Fibroblast of skin of left quadriceps (primary cell): ENCODE data around the gene EHD2.
A peak's percentile ranks its signal among the peaks of the same experiment; 100 is the strongest.
"Not testable (repeated sequence)": the region's sequence is repeated elsewhere in the genome, so short reads cannot be mapped to it uniquely, and the experiment has no call there.

Experiments
- DNase-seq, 2 experiments: peaks; one replicate each; pipeline ENCODE4 v3.0.0-alpha.2; 2013; ENCODE audit warnings: low read depth in 2 of 2

The EHD2 gene, protein sequence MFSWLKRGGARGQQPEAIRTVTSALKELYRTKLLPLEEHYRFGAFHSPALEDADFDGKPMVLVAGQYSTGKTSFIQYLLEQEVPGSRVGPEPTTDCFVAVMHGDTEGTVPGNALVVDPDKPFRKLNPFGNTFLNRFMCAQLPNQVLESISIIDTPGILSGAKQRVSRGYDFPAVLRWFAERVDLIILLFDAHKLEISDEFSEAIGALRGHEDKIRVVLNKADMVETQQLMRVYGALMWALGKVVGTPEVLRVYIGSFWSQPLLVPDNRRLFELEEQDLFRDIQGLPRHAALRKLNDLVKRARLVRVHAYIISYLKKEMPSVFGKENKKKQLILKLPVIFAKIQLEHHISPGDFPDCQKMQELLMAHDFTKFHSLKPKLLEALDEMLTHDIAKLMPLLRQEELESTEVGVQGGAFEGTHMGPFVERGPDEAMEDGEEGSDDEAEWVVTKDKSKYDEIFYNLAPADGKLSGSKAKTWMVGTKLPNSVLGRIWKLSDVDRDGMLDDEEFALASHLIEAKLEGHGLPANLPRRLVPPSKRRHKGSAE

DNA sequence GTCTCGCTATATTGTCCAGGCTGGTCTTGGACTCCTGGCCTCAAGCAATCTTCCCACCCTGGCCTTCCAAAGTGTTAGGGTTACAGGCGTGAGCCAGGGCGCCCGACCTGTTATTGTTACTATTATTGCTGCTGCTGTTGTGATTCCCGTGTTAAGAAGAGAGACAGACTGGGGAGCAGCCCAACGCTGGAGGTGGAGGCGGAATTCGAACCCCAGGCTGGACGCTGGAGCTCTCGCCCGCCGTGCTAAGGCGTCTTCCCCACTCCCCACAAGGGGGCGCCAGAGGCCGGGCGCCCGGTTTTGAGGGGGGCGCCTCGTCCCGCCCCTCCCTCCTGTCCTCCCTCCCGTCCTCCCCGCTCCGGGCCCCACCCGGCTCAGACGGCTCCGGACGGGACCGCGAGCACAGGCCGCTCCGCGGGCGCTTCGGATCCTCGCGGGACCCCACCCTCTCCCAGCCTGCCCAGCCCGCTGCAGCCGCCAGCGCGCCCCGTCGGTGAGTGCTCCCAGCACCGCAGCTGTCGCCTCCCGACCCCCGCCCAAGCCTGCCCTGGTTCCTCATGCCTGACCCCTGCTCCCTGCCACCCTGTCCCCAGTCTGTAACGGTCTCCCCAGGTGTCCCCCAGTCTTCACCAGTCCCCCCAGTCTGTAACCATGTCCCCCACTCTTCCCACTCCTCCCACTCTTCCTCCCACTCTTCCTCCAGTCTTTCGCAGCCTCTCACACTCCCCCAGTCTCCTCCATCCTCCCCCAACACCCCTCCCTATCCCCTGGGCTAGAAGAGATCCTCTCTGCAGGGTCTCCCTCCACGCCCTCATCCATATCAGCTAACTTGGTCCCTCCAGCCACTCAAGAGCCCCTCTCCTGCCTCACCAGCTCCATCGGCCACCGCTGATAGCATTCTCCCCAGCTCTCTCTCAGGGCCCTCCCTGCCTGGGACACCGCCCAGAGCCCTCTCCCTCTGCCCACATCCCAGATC is at the start of gene EHD2:
Gene EHD2 (plus strand): TSS at position 377 of the 976 bp plus-strand sequence. CDS start 3,191 bp downstream, outside the sequence.
- peak in 1 of 2 experiments; percentile 63 for DNase-seq

GRCh38 chr19:47663435-47663910 is 49.7 kb upstream of the EHD2 start:
- peak; percentile 92 to 93 for DNase-seq

GRCh38 chr19:47663911-47664771 is 49.1 kb upstream of the EHD2 start:
- DNase-seq = peak; percentile 97

DNA sequence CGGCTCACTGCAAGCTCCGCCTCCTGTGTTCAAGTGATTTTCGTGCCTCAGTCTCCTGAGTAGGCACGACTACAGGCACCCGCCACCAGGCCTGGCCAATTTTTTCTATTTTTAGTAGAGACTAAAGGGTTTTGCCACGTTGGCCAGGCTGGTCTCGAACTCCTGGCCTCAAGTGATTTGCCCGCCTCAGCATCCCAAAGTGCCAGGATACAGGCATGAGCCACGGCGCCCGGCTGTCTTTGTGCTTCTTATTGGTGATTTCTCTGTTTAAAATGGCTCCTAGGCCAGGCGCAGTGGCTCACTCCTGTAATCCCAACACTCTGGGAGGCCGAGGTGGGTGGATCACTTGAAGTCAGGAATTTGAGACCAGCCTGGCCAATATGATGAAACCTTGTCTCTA is 44.7 kb upstream of the EHD2 start:
- not testable (repeated sequence) for DNase-seq

DNA sequence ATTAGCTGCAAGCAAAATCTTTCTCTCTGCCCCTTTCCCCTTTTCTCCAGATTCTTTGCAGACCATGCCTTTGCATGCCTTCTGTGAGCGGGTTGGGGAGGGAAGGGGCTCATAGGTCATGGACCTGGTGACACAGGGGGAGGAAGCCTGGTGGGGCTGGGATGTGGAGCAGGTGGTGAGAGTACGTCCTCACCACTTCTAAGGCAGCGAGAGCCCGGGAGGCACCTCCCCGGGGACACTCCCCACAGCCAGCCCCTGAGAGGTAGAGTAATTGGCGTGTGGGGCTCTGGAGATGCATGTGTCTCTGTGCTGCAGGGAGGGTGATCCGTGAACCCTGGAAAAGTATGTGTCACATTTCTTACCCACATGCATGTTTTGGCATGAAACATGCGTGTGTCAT is 42.5 kb upstream of the EHD2 start:
- no peak for DNase-seq

DNA sequence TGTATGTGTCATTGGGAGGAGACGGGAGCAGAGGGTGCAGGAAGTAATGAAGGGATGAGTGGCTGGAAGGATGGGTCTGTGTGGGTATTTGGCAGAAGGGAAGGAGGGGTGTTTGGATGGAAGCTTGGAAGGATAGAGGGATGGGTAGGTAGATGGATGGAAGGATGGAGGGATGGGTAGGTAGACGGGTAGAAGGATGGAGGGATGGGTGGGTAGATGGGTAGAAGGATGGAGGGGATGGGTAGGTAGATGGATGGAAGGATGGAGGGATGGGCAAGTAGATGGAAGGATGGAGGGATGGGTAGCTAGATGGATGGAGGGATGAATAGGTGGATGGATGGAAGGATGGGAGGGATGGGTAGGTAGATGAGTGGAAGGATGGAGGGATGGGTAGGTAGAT is 41.7 kb upstream of the EHD2 start:
- no peak for DNase-seq

DNA sequence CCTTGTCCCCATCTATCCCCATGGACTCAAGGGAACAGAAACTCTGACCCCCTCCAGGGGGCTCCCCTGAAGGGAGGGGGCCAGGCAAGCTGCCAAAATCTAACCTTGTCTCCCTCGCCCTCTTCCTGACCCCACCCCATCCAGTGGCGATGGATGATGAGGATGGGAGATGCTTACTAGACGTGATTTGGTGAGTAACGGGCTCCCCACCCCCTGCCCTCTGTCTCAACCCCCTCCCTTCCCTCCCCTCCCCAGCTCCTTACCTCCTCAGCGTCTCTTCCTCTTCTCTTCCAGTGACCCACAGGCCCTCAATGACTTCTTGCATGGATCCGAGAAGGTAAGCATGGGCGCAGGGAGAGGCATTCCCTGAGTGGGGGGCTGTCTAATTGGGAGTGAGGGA is 39.8 kb upstream of the EHD2 start:
- DNase-seq = no peak

GRCh38 chr19:47674548-47674947 is 38.7 kb upstream of the EHD2 start:
- DNase-seq = no peak

GRCh38 chr19:47675271-47675670 is 38.0 kb upstream of the EHD2 start:
- DNase-seq = no peak

GRCh38 chr19:47675859-47676258 is 37.4 kb upstream of the EHD2 start:
- no peak for DNase-seq

DNA sequence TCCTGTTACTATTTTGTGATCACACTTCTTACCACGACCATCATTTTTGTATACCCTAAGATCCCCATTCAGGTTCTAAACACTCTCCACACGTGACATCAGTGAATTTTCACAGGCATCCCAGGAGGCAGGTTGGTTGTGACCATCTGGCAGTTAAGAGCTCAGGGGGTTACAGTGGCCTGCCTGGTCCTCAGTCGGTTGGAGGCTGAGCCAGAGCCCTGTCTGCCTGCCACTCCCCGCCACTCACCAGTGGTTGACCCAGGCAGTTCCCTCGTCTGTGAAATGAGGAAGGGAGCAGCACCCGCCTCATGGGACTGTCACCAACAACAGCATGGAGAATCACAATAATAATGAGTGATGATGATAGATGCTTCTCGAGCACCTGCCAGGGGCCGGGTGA is 36.4 kb upstream of the EHD2 start:
- no peak for DNase-seq

GRCh38 chr19:47679251-47679900 is 33.8 kb upstream of the EHD2 start:
- DNase-seq = no peak

DNA sequence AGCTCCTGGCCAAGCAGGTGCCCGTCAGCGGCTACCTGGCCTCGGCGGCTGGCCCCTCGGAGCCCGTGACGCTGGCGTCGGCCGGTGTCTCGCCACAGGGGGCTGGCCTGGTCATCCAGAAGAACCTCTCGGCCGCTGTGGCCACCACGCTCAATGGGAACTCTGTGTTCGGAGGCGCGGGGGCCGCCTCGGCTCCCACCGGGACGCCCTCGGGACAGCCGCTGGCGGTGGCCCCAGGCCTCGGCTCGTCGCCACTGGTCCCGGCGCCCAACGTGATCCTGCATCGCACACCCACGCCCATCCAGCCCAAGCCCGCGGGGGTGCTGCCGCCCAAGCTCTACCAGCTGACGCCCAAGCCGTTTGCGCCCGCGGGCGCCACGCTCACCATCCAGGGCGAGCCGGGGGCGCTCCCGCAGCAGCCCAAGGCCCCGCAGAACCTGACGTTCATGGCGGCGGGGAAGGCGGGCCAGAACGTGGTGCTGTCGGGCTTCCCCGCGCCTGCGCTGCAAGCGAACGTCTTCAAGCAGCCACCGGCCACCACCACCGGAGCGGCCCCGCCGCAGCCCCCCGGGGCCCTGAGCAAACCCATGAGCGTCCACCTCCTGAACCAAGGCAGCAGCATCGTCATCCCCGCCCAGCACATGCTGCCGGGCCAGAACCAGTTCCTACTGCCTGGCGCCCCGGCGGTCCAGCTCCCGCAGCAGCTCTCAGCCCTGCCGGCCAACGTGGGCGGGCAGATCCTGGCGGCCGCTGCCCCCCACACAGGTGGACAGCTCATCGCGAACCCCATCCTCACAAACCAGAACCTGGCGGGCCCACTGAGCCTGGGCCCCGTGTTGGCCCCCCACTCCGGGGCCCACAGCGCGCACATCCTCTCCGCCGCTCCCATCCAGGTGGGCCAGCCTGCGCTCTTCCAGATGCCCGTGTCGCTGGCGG is 33.0 kb upstream of the EHD2 start:
- no peak for DNase-seq

DNA sequence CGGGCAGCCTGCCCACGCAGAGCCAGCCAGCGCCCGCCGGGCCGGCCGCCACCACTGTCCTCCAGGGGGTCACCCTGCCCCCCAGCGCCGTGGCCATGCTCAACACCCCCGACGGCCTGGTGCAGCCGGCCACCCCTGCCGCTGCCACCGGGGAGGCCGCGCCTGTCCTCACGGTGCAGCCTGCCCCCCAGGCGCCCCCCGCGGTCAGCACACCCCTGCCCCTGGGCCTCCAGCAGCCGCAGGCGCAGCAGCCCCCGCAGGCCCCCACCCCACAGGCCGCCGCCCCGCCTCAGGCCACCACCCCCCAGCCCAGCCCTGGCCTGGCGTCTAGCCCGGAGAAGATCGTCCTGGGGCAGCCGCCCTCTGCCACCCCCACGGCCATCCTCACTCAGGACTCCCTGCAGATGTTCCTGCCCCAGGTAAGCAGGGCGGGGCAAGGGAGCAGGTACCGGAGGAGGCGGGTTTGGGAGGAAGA is 32.3 kb upstream of the EHD2 start:
- DNase-seq = no peak

- no peak for DNase-seq
Measured at GRCh38 chr19:47681388-47681787, 31.8 kb upstream of the EHD2 start.

- no peak for DNase-seq
Measured at GRCh38 chr19:47681936-47682335, 31.3 kb upstream of the EHD2 start.

- no peak for DNase-seq
Measured at GRCh38 chr19:47682939-47683338, 30.3 kb upstream of the EHD2 start.

- no peak for DNase-seq
Measured at GRCh38 chr19:47686679-47687450, 26.4 kb upstream of the EHD2 start.

GRCh38 chr19:47687906-47688305 is 25.3 kb upstream of the EHD2 start:
- no peak for DNase-seq
